ENCODE data around the gene CCDC89. TPM values are rescaled to one million over a fixed set of nuclear protein-coding genes. Genes with fewer than 3 reads are reported as not detected.

The CCDC89 gene
- total and polyA plus RNA-seq, 2 of the 13 experiments (the other 11 are each of a cell fraction or from before 2014, with no cell fraction given), result 0.13 to 0.38 TPM

GRCh38 chr11:85664615-85665481 is 21.1 kb downstream of the CCDC89 start, which contains the start of gene CREBZF (continued):
- TF ChIP-seq, protein P1, sequence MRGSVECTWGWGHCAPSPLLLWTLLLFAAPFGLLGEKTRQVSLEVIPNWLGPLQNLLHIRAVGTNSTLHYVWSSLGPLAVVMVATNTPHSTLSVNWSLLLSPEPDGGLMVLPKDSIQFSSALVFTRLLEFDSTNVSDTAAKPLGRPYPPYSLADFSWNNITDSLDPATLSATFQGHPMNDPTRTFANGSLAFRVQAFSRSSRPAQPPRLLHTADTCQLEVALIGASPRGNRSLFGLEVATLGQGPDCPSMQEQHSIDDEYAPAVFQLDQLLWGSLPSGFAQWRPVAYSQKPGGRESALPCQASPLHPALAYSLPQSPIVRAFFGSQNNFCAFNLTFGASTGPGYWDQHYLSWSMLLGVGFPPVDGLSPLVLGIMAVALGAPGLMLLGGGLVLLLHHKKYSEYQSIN (CRISPR knock-in tag; IDR thresholded peaks at IDR 0.05; ENCODE audit: borderline replicate concordance), result no peak
- TF ChIP-seq, protein P2, sequence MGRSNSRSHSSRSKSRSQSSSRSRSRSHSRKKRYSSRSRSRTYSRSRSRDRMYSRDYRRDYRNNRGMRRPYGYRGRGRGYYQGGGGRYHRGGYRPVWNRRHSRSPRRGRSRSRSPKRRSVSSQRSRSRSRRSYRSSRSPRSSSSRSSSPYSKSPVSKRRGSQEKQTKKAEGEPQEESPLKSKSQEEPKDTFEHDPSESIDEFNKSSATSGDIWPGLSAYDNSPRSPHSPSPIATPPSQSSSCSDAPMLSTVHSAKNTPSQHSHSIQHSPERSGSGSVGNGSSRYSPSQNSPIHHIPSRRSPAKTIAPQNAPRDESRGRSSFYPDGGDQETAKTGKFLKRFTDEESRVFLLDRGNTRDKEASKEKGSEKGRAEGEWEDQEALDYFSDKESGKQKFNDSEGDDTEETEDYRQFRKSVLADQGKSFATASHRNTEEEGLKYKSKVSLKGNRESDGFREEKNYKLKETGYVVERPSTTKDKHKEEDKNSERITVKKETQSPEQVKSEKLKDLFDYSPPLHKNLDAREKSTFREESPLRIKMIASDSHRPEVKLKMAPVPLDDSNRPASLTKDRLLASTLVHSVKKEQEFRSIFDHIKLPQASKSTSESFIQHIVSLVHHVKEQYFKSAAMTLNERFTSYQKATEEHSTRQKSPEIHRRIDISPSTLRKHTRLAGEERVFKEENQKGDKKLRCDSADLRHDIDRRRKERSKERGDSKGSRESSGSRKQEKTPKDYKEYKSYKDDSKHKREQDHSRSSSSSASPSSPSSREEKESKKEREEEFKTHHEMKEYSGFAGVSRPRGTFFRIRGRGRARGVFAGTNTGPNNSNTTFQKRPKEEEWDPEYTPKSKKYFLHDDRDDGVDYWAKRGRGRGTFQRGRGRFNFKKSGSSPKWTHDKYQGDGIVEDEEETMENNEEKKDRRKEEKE (IDR thresholded peaks at IDR 0.05), result no peak
- TF ChIP-seq HMGA1 (CRISPR knock-in tag; conservative IDR thresholded peaks at IDR 0.05) (no peak), ELF3 (CRISPR knock-in tag; IDR thresholded peaks at IDR 0.05) (peak; percentile 94), ZNF430 (CRISPR knock-in tag; IDR thresholded peaks at IDR 0.05) (peak; percentile 17; the same call in 1 of the 2 replicates), KLF6 (CRISPR knock-in tag; IDR thresholded peaks at IDR 0.05) (0 out of 2 replicates have a peak, but pooled peaks have one; percentile 34), RBM39 (IDR thresholded peaks at IDR 0.05; ENCODE audit: low read depth, low read length, poor library complexity, severe bottlenecking) (peak; percentile 56), ZKSCAN8 (CRISPR knock-in tag; IDR thresholded peaks at IDR 0.05; ENCODE audit: borderline replicate concordance) (no peak), ZNF761 (CRISPR knock-in tag; conservative IDR thresholded peaks at IDR 0.05) (0 out of 2 replicates have a peak, but pooled peaks have one; percentile 57), TMF1 (CRISPR knock-in tag; IDR thresholded peaks at IDR 0.05; ENCODE audit: low read depth) (peak; percentile 78; the same call in 1 of the 2 replicates), FOXK1 (CRISPR knock-in tag; IDR thresholded peaks at IDR 0.05; ENCODE audit: borderline replicate concordance, low read depth) (peak; percentile 76; the same call in 1 of the 2 replicates), ZNF747 (CRISPR knock-in tag; IDR thresholded peaks at IDR 0.05; ENCODE audit: borderline replicate concordance) (no peak), ZSCAN30 (CRISPR knock-in tag; IDR thresholded peaks at IDR 0.05) (no peak), ZNF580 (CRISPR knock-in tag; IDR thresholded peaks at IDR 0.05; ENCODE audit: borderline replicate concordance, low read depth) (peak; percentile 65; the same call in 1 of the 2 replicates), ZNF629 (CRISPR knock-in tag; conservative IDR thresholded peaks at IDR 0.05) (no peak), RBFOX2 (IDR thresholded peaks at IDR 0.05; ENCODE audit: low read depth, low read length) (peak; percentile 94)
- TF ChIP-seq, protein P3, sequence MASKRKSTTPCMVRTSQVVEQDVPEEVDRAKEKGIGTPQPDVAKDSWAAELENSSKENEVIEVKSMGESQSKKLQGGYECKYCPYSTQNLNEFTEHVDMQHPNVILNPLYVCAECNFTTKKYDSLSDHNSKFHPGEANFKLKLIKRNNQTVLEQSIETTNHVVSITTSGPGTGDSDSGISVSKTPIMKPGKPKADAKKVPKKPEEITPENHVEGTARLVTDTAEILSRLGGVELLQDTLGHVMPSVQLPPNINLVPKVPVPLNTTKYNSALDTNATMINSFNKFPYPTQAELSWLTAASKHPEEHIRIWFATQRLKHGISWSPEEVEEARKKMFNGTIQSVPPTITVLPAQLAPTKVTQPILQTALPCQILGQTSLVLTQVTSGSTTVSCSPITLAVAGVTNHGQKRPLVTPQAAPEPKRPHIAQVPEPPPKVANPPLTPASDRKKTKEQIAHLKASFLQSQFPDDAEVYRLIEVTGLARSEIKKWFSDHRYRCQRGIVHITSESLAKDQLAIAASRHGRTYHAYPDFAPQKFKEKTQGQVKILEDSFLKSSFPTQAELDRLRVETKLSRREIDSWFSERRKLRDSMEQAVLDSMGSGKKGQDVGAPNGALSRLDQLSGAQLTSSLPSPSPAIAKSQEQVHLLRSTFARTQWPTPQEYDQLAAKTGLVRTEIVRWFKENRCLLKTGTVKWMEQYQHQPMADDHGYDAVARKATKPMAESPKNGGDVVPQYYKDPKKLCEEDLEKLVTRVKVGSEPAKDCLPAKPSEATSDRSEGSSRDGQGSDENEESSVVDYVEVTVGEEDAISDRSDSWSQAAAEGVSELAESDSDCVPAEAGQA (IDR thresholded peaks at IDR 0.05; ENCODE audit: low read depth), result peak; percentile 69; the same call in 1 of the 2 replicates
- TF ChIP-seq, protein P3 (CRISPR knock-in tag; IDR thresholded peaks at IDR 0.05; ENCODE audit: borderline replicate concordance), result peak; percentile 42; the same call in 1 of the 2 replicates

Data from HepG2 (cell line).